Measurements from ENCODE around the gene APOLD1. TPM values are rescaled to one million over a fixed set of nuclear protein-coding genes. Genes with fewer than 3 reads are reported as not detected.

The APOLD1 gene
- total and polyA plus RNA-seq, 2 of the 8 experiments (the other 6 are each of a cell fraction or from before 2014, with no cell fraction given) = 0.12 to 0.71 TPM

DNA sequence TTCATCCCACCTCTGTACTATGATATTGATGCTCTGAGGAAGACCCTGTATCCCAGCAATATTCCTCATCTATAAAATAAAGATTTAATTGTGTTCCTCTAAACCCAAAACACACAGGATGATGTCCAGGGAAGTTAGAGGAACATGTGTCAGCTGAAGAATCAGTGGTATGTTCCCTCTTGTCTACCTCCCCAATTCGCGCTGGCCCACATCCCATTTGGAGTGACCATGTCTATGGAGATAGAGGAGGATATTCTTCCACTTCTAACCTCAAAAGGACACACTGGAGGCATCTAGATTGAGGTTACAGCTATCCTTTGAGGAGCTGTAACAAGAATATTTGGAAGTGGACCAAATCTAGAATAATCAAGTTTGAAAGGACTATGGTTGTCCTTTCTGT is 1.3 kb upstream of the APOLD1 start:
- H3K18ac ChIP-seq (ENCODE audit: extremely low read depth, low read length) = no peak overlapping the region
- no peak overlapping the region for H2BK120ac ChIP-seq (replicated peaks; ENCODE audit: low read depth, low read length)
- no peak overlapping the region for H4K5ac ChIP-seq (ENCODE audit: insufficient read length, low read depth, low read length)
- 97% methylated on average over 2 of the region's 2 CpGs; no CpG with 5 or more reads in 1 of the 2 experiments for WGBS, 2 experiments (ENCODE audit: extremely low coverage in 1 of 2, insufficient coverage in 1 of 2, insufficient read length in 1 of 2, insufficient replicate concordance in 2 of 2, low coverage in 1 of 2, low lambda C conversion rate in 2 of 2, missing lambda C conversion rate in 1 of 2)
- H3K36me3 ChIP-seq (ENCODE audit: control insufficient read depth in 2 of 4, insufficient read depth in 4 of 4, low read length in 3 of 4) = no peaks in the 10 kb centered on the region
- H2BK15ac ChIP-seq (ENCODE audit: low read length) = no peak overlapping the region
- peaks cover 4% of the 10 kb centered on the region; the same call in 1 of the 2 replicates for H3K23me2 ChIP-seq (ENCODE audit: low read depth, low read length)
- no peak overlapping the region for H3K27ac ChIP-seq (ENCODE audit: low read depth, low read length)
- H2BK12ac ChIP-seq (ENCODE audit: low read depth, low read length) = no peak overlapping the region
- no peak overlapping the region for H2BK5ac ChIP-seq (ENCODE audit: low read depth, low read length)
- H3K79me1 ChIP-seq (ENCODE audit: low read depth, low read length) = no peaks in the 10 kb centered on the region
- TF ChIP-seq HDAC6 (IDR thresholded peaks at IDR 0.05; ENCODE audit: low read depth, low read length) = no peak
- TF ChIP-seq CHD1 (IDR thresholded peaks at IDR 0.05; ENCODE audit: low read depth, low read length) = no peak
- TF ChIP-seq JUN (IDR thresholded peaks at IDR 0.05; ENCODE audit: low read depth, low read length) = no peak
- no peak for TF ChIP-seq TEAD4 (IDR thresholded peaks at IDR 0.05; ENCODE audit: low read depth, low read length)
- H3K4me2 ChIP-seq (ENCODE audit: insufficient read depth in 1 of 2, low read depth in 2 of 2, low read length in 2 of 2) = no peak overlapping the region; a peak in 1 of 4 replicates
- H3K9ac ChIP-seq (replicated peaks in 1 of 4; ENCODE audit: extremely low read depth in 1 of 4, low read depth in 3 of 4, low read length in 3 of 4) = no peak overlapping the region
- peaks cover 12 to 29% (median 18%) of the 10 kb centered on the region in 4 experiments for H3K27me3 ChIP-seq (replicated peaks in 1 of 4; ENCODE audit: control insufficient read depth in 3 of 4, extremely low read depth in 1 of 4, insufficient read depth in 3 of 4, low read length in 3 of 4)
- H4K8ac ChIP-seq (ENCODE audit: extremely low read depth, insufficient read depth, low read length) = no peak overlapping the region
- H3K4ac ChIP-seq (replicated peaks; ENCODE audit: insufficient read length, low read depth, low read length) = no peak overlapping the region
- POLR2A ChIA-PET (ENCODE audit: partially characterized antibody) = no interaction called here
- CTCF ChIA-PET (ENCODE audit: partially characterized antibody) = interaction anchor here (0.8 to 2.1 kb wide), 5 partner anchors 13 to 498 kb away, joined by 3 to 8 read pairs (median 6); partner anchors contain the start of gene DDX47
- no peak overlapping the region for H2AFZ ChIP-seq (ENCODE audit: low read length)
- H2AK5ac ChIP-seq (ENCODE audit: low read depth, low read length) = no peak overlapping the region
- H4K20me1 ChIP-seq (replicated peaks in 1 of 2; ENCODE audit: control insufficient read depth in 1 of 2, insufficient read depth in 2 of 2, low read length in 2 of 2) = no peaks in the 10 kb centered on the region
- H4K91ac ChIP-seq (replicated peaks; ENCODE audit: insufficient read length, low read length) = peak overlapping the region; percentile 13
- H3K4me3 ChIP-seq (ENCODE audit: extremely low read depth in 1 of 4, insufficient read depth in 2 of 4, low read depth in 3 of 4, low read length in 4 of 4) = no peak overlapping the region
- no peak overlapping the region for H2BK20ac ChIP-seq (ENCODE audit: low read length)
- no peak overlapping the region for H3K56ac ChIP-seq (replicated peaks; ENCODE audit: insufficient read length, low read depth, low read length)
- FAIRE-seq (no peak), DNase-seq (ENCODE audit: low read depth in 1 of 2, low spot score in 2 of 2) (peak in 1 of 2 experiments; percentile 13)
- no peaks in the 10 kb centered on the region for H3K79me2 ChIP-seq (ENCODE audit: control insufficient read depth in 1 of 2, insufficient read depth in 2 of 2, low read length in 2 of 2)
- H3K4me1 ChIP-seq (replicated peaks in 1 of 4; ENCODE audit: control insufficient read depth in 3 of 4, insufficient read depth in 4 of 4, low read length in 3 of 4) = peaks cover 5 to 13% (median 11%) of the 10 kb centered on the region in 4 experiments
- H3K9me3 ChIP-seq (ENCODE audit: insufficient read depth in 2 of 2, low read depth in 1 of 2, low read length in 1 of 2) = no peaks in the 10 kb centered on the region
- no peak overlapping the region for H3K14ac ChIP-seq (ENCODE audit: insufficient read length)
- H3K23ac ChIP-seq (ENCODE audit: insufficient read length) = no peak overlapping the region

Data from H1 (cell line).